HG03571 (cell line): ENCODE data around the gene GJA4.
"Not testable (repeated sequence)": the region's sequence is repeated elsewhere in the genome, so short reads cannot be mapped to it uniquely, and the experiment has no call there.

ENCODE experiments used
- ATAC-seq: cut with Tn5 transposase; IDR thresholded peaks from one replicate; pipeline ENCODE4 v1.9.1; 2021; ENCODE audit not compliant: unreplicated experiment

GJA4 gene

GRCh38 chr1:34787461-34788420 is 5.1 kb upstream of the GJA4 start:
- ATAC-seq = no peak

GRCh38 chr1:34790985-34791384 is 1.8 kb upstream of the GJA4 start:
- no peak for ATAC-seq

GRCh38 chr1:34792424-34792823 is 375 bp upstream of the GJA4 start:
- ATAC-seq = no peak

GRCh38 chr1:34794001-34794789 is 1.4 kb downstream of the GJA4 start:
- no peak for ATAC-seq

GRCh38 chr1:34794790-34795180 is 2.0 kb downstream of the GJA4 start:
- ATAC-seq = no peak

- ATAC-seq = no peak
Measured at GRCh38 chr1:34795916-34796315, 3.1 kb downstream of the GJA4 start.

GRCh38 chr1:34796990-34797389 is 4.2 kb downstream of the GJA4 start:
- no peak for ATAC-seq

GRCh38 chr1:34800214-34800613 is 7.4 kb downstream of the GJA4 start:
- ATAC-seq = no peak

GRCh38 chr1:34803770-34804169 is 11.0 kb downstream of the GJA4 start:
- ATAC-seq = no peak

- no peak for ATAC-seq
Measured at GRCh38 chr1:34806396-34806795, 13.6 kb downstream of the GJA4 start.

- no peak for ATAC-seq
Measured at GRCh38 chr1:34808051-34808810, 15.4 kb downstream of the GJA4 start.

- not testable (repeated sequence) for ATAC-seq
Measured at GRCh38 chr1:34810781-34811180, 18.0 kb downstream of the GJA4 start.

GRCh38 chr1:34816332-34816731 is 23.5 kb downstream of the GJA4 start:
- ATAC-seq = no peak

- no peak for ATAC-seq
Measured at GRCh38 chr1:34816778-34817177, 24.0 kb downstream of the GJA4 start.

GRCh38 chr1:34818862-34819261 is 26.1 kb downstream of the GJA4 start:
- not testable (repeated sequence) for ATAC-seq

- no peak for ATAC-seq
Measured at GRCh38 chr1:34822202-34822601, 29.4 kb downstream of the GJA4 start.

GRCh38 chr1:34824817-34825454 is 32.1 kb downstream of the GJA4 start:
- ATAC-seq = no peak

GRCh38 chr1:34825455-34826091 is 32.8 kb downstream of the GJA4 start:
- no peak for ATAC-seq

- ATAC-seq = no peak
Measured at GRCh38 chr1:34827341-34827941, 34.6 kb downstream of the GJA4 start.

GRCh38 chr1:34828611-34829010 is 35.8 kb downstream of the GJA4 start:
- ATAC-seq = no peak
